NCI-H510A (cell line): ENCODE results near the gene FUOM.
"Not testable (repeated sequence)": the region's sequence is repeated elsewhere in the genome, so short reads cannot be mapped to it uniquely, and the experiment has no call there.

Experiments
- DNase-seq: peaks from one replicate; lab custom pipeline; 2025; lab: John Stamatoyannopoulos, UW

FUOM gene

GRCh38 chr10:133328358-133329343, 29.2 kb downstream of the FUOM start:
- no peak for DNase-seq

GRCh38 chr10:133327651-133328357, 30.0 kb downstream of the FUOM start:
- no peak for DNase-seq

- no peak for DNase-seq
These were observed 30.8 kb downstream of the FUOM start for GRCh38 chr10:133326745-133327650.

- DNase-seq, result no peak
These were observed 31.6 kb downstream of the FUOM start for GRCh38 chr10:133326223-133326551.

- DNase-seq, result no peak
These were observed 32.2 kb downstream of the FUOM start for GRCh38 chr10:133325440-133326222.

GRCh38 chr10:133324857-133325260, 33.0 kb downstream of the FUOM start:
- DNase-seq, result no peak

GRCh38 chr10:133324198-133324792, 33.5 kb downstream of the FUOM start:
- no peak for DNase-seq

- DNase-seq, result not testable (repeated sequence)
These were observed 35.6 kb downstream of the FUOM start for GRCh38 chr10:133322064-133322709.

GRCh38 chr10:133320852-133321422, 36.9 kb downstream of the FUOM start:
- DNase-seq, result not testable (repeated sequence)

- peak; percentile 66 for DNase-seq
These were observed 39.2 kb downstream of the FUOM start for GRCh38 chr10:133318494-133319127.

GRCh38 chr10:133316732-133317131, 41.1 kb downstream of the FUOM start:
- no peak for DNase-seq

GRCh38 chr10:133316266-133316665, 41.6 kb downstream of the FUOM start:
- DNase-seq, result no peak

GRCh38 chr10:133315847-133316246, 42.0 kb downstream of the FUOM start:
- no peak for DNase-seq

- no peak for DNase-seq
These were observed 42.9 kb downstream of the FUOM start for GRCh38 chr10:133314911-133315310.

- no peak for DNase-seq
These were observed 44.6 kb downstream of the FUOM start for GRCh38 chr10:133313192-133313591.

GRCh38 chr10:133312769-133313145, 45.1 kb downstream of the FUOM start:
- no peak for DNase-seq

- DNase-seq, result no peak
These were observed 45.6 kb downstream of the FUOM start for GRCh38 chr10:133312016-133312768.

GRCh38 chr10:133311570-133311969, 46.2 kb downstream of the FUOM start:
- DNase-seq, result no peak

GRCh38 chr10:133310789-133311188, 47.0 kb downstream of the FUOM start:
- no peak for DNase-seq
